HCT116 (cell line): ENCODE data around the gene PCBP3. TPM values are rescaled to one million over a fixed set of nuclear protein-coding genes. Genes with fewer than 3 reads are reported as not detected.

Source experiments
- ATAC-seq: fragments of 200-7000 bp; cut with Tn5 transposase; 2 replicates; pipeline ENCODE4 v1.9.1; 2020; ENCODE audit warnings: mild to moderate bottlenecking, moderate library complexity
- BruUV-seq: library from RNA; stranded (reverse); fragments of 400-500 nt; replicated peaks from 2 replicates; lab custom pipeline; 2021; lab: Mats Ljungman, UMichigan
- CTCF ChIA-PET: fragments of 300-600 bp; sonication (Branson Sonifier 250); formaldehyde crosslinking; loops from one replicate; lab custom pipeline; 2021; ENCODE audit warnings: antibody characterized with exemption; lab: Charles Lee
- POLR2A ChIA-PET: fragments of 300-600, 350-600 bp; sonication (Branson Sonifier 250); formaldehyde crosslinking; loops from one replicate; lab custom pipeline; 2021; ENCODE audit warnings: antibody characterized with exemption; lab: Charles Lee
- RAD21 ChIA-PET, 2 experiments: fragments of 300-600 bp; sonication (Branson Sonifier 250); formaldehyde crosslinking; loops; one replicate each; lab custom pipeline; 2023; ENCODE audit warnings: low total read pairs in 2 of 2; ENCODE audit not compliant: uncharacterized antibody in 2 of 2, unreplicated experiment in 2 of 2, low non-redundant PET in 1 of 2; lab: Charles Lee
- DNase-seq: peaks from one replicate; pipeline ENCODE4 v3.0.0-alpha.2; 2010; ENCODE audit warnings: low read depth, low spot score
- H2AFZ ChIP-seq: fragments of 200-600 bp; shearing (Covaris generic), sonication (generic); 2 replicates; pipeline ENCODE4 v1.6.1; 2017; ENCODE audit warnings: low read depth, mixed run types, mixed read lengths, antibody characterized with exemption, low read length; ENCODE audit not compliant: poor library complexity, severe bottlenecking
- H3K27ac ChIP-seq: 2 replicates; pipeline ENCODE4 v1.5.1; 2012; ENCODE audit warnings: low read depth, low read length
- H3K27me3 ChIP-seq: fragments of 200-600 bp; sonication (generic); 2 replicates; pipeline ENCODE4 v1.6.1; 2016; ENCODE audit warnings: mixed run types, low read length, mixed read lengths; ENCODE audit not compliant: insufficient read depth
- H3K36me3 ChIP-seq, 2 experiments: fragments of 200-500 bp in 1 of 2; fragments of 200-600 bp in 1 of 2; sonication (Bioruptor generic) in 1 of 2; sonication (generic) in 1 of 2; 2 replicates each; pipeline versions ENCODE4 v1.5.1 to v1.6.1; 2014 to 2016; ENCODE audit warnings: low read length in 2 of 2, inconsistent platforms in 1 of 2, mixed read lengths in 1 of 2, mixed run types in 1 of 2; ENCODE audit not compliant: insufficient read depth in 2 of 2, control insufficient read depth in 1 of 2
- H3K4me1 ChIP-seq, 2 experiments: fragments of 200-600 bp in 1 of 2; sonication (generic) in 1 of 2; 2 replicates each; pipeline versions ENCODE4 v1.5.1 to v1.6.1; 2012 to 2017; ENCODE audit warnings: low read length in 2 of 2, inconsistent platforms in 1 of 2, mild to moderate bottlenecking in 1 of 2, mixed read lengths in 1 of 2, mixed run types in 1 of 2, moderate library complexity in 1 of 2; ENCODE audit not compliant: insufficient read depth in 2 of 2, control insufficient read depth in 1 of 2
- H3K4me2 ChIP-seq: fragments of 200-600 bp; sonication (generic); 2 replicates; pipeline ENCODE4 v1.6.1; 2017; ENCODE audit warnings: mixed run types, low read length, mixed read lengths
- H3K4me3 ChIP-seq, 2 experiments: fragments of 200-600 bp in 1 of 2; sonication (generic) in 1 of 2; replicated peaks in 1 of 2; 2 replicates each; pipeline ENCODE4 v1.5.1; 2011 to 2016; ENCODE audit warnings: low read length in 2 of 2, control low read depth in 1 of 2, low read depth in 1 of 2, mild to moderate bottlenecking in 1 of 2, mixed read lengths in 1 of 2, mixed run types in 1 of 2
- H3K79me2 ChIP-seq: fragments of 200-600 bp; sonication (generic); 2 replicates; pipeline ENCODE4 v1.6.1; 2017; ENCODE audit warnings: mild to moderate bottlenecking, mixed run types, low read length, moderate library complexity, mixed read lengths; ENCODE audit not compliant: insufficient read depth
- H3K9ac ChIP-seq: fragments of 200-600 bp; sonication (generic); 2 replicates; pipeline ENCODE4 v1.6.1; 2016; ENCODE audit warnings: low read length, mixed read lengths
- H3K9me2 ChIP-seq: fragments of 200-600 bp; sonication (generic), shearing (Covaris generic); 2 replicates; pipeline ENCODE4 v1.6.1; 2017; ENCODE audit warnings: mixed run types, mild to moderate bottlenecking, moderate library complexity; ENCODE audit not compliant: insufficient read depth
- H3K9me3 ChIP-seq, 2 experiments: fragments of 200-500 bp in 1 of 2; fragments of 200-600 bp in 1 of 2; sonication (Bioruptor generic) in 1 of 2; sonication (generic) in 1 of 2; 2 replicates each; pipeline ENCODE4 v1.6.1; 2014 to 2017; ENCODE audit warnings: low read length in 2 of 2, mixed read lengths in 2 of 2, inconsistent platforms in 1 of 2, low read depth in 1 of 2, mild to moderate bottlenecking in 1 of 2, mixed run types in 1 of 2, moderate library complexity in 1 of 2; ENCODE audit not compliant: control insufficient read depth in 1 of 2, insufficient read depth in 1 of 2
- H4K20me1 ChIP-seq: fragments of 200-600 bp; sonication (generic), shearing (Covaris generic); 2 replicates; pipeline ENCODE4 v1.6.1; 2017; ENCODE audit warnings: mixed run types, mild to moderate bottlenecking, moderate library complexity; ENCODE audit not compliant: insufficient read depth
- CBX3 ChIP-seq: IDR thresholded peaks from 2 replicates; pipeline ENCODE4 v1.6.1; 2012; ENCODE audit warnings: low read depth
- CEBPB ChIP-seq: IDR thresholded peaks from 2 replicates; pipeline ENCODE4 v1.6.1; 2012; ENCODE audit warnings: low read depth
- EZH2 ChIP-seq: fragments of 200-600 bp; sonication (generic); IDR thresholded peaks from 2 replicates; pipeline ENCODE4 v1.6.1; 2017; ENCODE audit warnings: antibody characterized with exemption, mixed run types
- EZH2phosphoT487 ChIP-seq: fragments of 200-600 bp; IDR thresholded peaks from 2 replicates; pipeline ENCODE4 v1.6.1; 2018; ENCODE audit warnings: antibody characterized with exemption, borderline replicate concordance
- FOSL1 ChIP-seq: IDR thresholded peaks from 2 replicates; pipeline ENCODE4 v1.6.1; 2012; ENCODE audit warnings: low read depth
- JUND ChIP-seq: IDR thresholded peaks from 2 replicates; pipeline ENCODE4 v1.6.1; 2012
- POLR2A ChIP-seq: IDR thresholded peaks from 2 replicates; pipeline ENCODE4 v1.7.0; 2011; ENCODE audit warnings: borderline replicate concordance; ENCODE audit not compliant: insufficient read depth, insufficient read length; ENCODE audit errors: extremely low read depth
- POLR2AphosphoS5 ChIP-seq: IDR thresholded peaks from 2 replicates; pipeline ENCODE4 v1.6.1; 2011; ENCODE audit warnings: mild to moderate bottlenecking, low read depth, low read length, moderate library complexity
- SP1 ChIP-seq: IDR thresholded peaks from 2 replicates; pipeline ENCODE4 v1.6.1; 2012; ENCODE audit warnings: low read depth
- SRF ChIP-seq: IDR thresholded peaks from 2 replicates; pipeline ENCODE4 v1.6.1; 2012; ENCODE audit warnings: low read depth
- YY1 ChIP-seq: IDR thresholded peaks from 2 replicates; pipeline ENCODE4 v1.6.1; 2011; ENCODE audit warnings: low read length, low read depth, moderate library complexity, mild to moderate bottlenecking; ENCODE audit not compliant: insufficient replicate concordance; ENCODE audit errors: extremely low read depth
- ZFX ChIP-seq: fragments of 450-650 bp; IDR thresholded peaks from 2 replicates; pipeline ENCODE4 v1.6.1; 2017
- ZNF274 ChIP-seq: fragments of 200-500 bp; sonication (Bioruptor generic); IDR thresholded peaks from 2 replicates; pipeline ENCODE4 v1.6.1; 2014; ENCODE audit warnings: mild to moderate bottlenecking, low read depth, low read length, inconsistent platforms
- intact Hi-C: fragments of 100-400 bp; cut with micrococcal nuclease; formaldehyde crosslinking; loops from 2 replicates; pipeline ENCODE4 v1.10.0; 2022
- total RNA-seq: library from RNA; stranded (reverse); gene quantifications from one replicate; pipeline ENCODE4 v1.2.1, GENCODE V29; 2021; ENCODE audit not compliant: unreplicated experiment
- TF ChIP-seq, protein P1 (sequence below), 3 experiments: fragments of 200-600 bp in 1 of 3; sonication (generic) in 1 of 3; IDR thresholded peaks in 2 of 3; conservative IDR thresholded peaks in 1 of 3; 2 replicates each; pipeline ENCODE4 v1.5.1; 2012 to 2017; ENCODE audit warnings: low read depth in 2 of 3, low read length in 2 of 3, antibody characterized with exemption in 1 of 3, borderline replicate concordance in 1 of 3, control low read depth in 1 of 3, mild to moderate bottlenecking in 1 of 3, mixed read lengths in 1 of 3, mixed run types in 1 of 3, moderate library complexity in 1 of 3; ENCODE audit not compliant: insufficient read depth in 1 of 3
- TF ChIP-seq, protein P2 (sequence below): IDR thresholded peaks from 2 replicates; pipeline ENCODE4 v1.6.1; 2012; ENCODE audit warnings: low read depth
- TF ChIP-seq, protein P3 (sequence below): IDR thresholded peaks from 2 replicates; pipeline ENCODE4 v1.6.1; 2012

Gene PCBP3
- total RNA-seq, 1 experiment from 2014 or later: 3.1 TPM

DNA sequence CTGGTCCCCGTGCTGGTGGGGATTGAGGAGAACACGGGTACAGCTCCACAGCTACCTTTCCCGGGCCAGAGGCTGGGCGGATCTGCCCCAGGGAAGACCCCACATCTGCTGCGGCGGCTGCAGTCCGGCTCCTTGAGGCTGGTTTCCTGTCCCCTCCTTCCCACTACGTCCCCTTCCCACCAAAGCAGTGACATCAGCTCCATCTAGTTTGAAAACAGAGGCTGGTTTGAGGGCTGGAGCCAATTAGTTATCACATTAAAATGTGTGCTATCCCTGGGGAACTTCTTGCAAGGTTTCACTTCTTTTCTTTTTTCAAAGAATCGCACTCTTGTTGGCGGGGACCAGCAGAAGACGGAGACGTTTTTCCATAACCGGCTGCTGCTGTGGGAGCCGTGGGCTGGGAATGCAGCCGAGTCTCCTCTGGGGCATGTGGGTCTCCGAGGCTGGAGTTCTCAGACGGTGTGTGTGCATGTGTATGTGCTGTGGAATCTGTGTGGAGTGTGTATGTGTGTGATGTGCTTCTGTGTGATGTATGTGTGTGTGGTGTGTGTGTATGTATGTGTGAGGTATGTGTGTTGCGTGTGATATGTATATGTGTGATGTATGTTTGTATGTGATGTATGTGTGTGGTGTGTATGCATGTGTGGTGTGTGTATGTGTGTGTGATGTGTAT lies 8.9 kb upstream of the PCBP3 start (continued):
- TF ChIP-seq, protein P1, sequence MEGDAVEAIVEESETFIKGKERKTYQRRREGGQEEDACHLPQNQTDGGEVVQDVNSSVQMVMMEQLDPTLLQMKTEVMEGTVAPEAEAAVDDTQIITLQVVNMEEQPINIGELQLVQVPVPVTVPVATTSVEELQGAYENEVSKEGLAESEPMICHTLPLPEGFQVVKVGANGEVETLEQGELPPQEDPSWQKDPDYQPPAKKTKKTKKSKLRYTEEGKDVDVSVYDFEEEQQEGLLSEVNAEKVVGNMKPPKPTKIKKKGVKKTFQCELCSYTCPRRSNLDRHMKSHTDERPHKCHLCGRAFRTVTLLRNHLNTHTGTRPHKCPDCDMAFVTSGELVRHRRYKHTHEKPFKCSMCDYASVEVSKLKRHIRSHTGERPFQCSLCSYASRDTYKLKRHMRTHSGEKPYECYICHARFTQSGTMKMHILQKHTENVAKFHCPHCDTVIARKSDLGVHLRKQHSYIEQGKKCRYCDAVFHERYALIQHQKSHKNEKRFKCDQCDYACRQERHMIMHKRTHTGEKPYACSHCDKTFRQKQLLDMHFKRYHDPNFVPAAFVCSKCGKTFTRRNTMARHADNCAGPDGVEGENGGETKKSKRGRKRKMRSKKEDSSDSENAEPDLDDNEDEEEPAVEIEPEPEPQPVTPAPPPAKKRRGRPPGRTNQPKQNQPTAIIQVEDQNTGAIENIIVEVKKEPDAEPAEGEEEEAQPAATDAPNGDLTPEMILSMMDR (IDR thresholded peaks at IDR 0.05 in 2 of 3, conservative IDR thresholded peaks at IDR 0.05 in 1 of 3; ENCODE audit: borderline replicate concordance in 1 of 3, insufficient read depth in 1 of 3, low read depth in 2 of 3, low read length in 2 of 3): no peak
- TF ChIP-seq EZH2: no peak
- no peak for TF ChIP-seq YY1
- no peak for TF ChIP-seq POLR2AphosphoS5

DNA sequence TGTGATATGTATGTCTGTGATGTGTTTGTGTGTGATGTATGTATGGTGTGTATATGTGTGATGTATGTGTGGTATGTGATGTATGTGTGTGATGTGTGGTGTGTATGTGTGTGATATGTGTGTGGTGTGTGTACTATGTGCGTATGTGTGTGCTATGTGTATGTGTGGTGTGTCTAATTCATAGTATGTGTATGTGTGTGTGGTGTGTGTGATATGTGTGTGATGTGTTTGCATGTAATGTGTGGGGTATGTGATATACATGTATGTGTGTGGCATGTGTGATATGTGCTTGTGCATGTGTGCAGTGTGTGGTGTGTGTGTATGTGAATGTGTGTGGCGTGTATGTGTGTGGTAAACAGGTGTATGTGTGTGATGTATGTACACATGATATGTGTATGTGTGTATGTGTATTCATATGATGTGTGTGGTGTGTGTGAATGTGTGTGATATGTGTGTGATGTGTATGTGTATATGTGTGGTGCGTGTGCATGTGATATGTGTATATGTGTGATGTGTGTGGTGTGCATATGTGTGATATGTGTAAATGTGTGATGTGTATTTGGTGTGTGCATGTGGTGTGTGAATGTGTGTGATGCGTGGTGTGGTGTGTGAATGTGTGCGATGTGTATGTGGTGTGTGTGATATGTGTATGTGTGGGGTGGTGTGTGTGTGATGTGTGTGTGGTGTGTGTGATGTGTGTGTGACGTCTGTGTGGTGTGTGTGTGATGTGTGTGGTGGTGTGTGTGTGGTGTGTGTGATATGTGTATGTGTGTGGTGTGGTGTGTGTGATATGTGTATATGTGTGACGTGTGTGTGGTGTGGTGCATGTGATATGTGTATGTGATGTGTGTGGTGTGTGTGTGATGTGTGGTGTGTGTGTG lies 8.0 kb upstream of the PCBP3 start:
- Histone ChIP-seq H3K27me3 (no peaks in the 10 kb centered on the region; the same call in 1 of the 2 replicates), H3K9me3 (no peaks in the 10 kb centered on the region), H4K20me1 (no peaks in the 10 kb centered on the region), H3K4me1 (no peaks in the 10 kb centered on the region), H3K36me3 (no peaks in the 10 kb centered on the region), H3K79me2 (no peaks in the 10 kb centered on the region), H3K9me2 (no peaks in the 10 kb centered on the region), H3K27ac (no peak overlapping the region), H3K4me3 (no peak overlapping the region), H2AFZ (no peak overlapping the region), H3K9ac (no peak overlapping the region), H3K4me2 (no peak overlapping the region)
- ATAC-seq (no peak), DNase-seq (no peak)
- TF ChIP-seq EZH2phosphoT487 (no peak), CBX3 (no peak), ZNF274 (no peak), JUND (no peak), POLR2A (no peak), SRF (no peak), CEBPB (no peak), EZH2 (no peak), YY1 (no peak), SP1 (no peak), FOSL1 (no peak), ZFX (no peak)
- TF ChIP-seq, protein P2, sequence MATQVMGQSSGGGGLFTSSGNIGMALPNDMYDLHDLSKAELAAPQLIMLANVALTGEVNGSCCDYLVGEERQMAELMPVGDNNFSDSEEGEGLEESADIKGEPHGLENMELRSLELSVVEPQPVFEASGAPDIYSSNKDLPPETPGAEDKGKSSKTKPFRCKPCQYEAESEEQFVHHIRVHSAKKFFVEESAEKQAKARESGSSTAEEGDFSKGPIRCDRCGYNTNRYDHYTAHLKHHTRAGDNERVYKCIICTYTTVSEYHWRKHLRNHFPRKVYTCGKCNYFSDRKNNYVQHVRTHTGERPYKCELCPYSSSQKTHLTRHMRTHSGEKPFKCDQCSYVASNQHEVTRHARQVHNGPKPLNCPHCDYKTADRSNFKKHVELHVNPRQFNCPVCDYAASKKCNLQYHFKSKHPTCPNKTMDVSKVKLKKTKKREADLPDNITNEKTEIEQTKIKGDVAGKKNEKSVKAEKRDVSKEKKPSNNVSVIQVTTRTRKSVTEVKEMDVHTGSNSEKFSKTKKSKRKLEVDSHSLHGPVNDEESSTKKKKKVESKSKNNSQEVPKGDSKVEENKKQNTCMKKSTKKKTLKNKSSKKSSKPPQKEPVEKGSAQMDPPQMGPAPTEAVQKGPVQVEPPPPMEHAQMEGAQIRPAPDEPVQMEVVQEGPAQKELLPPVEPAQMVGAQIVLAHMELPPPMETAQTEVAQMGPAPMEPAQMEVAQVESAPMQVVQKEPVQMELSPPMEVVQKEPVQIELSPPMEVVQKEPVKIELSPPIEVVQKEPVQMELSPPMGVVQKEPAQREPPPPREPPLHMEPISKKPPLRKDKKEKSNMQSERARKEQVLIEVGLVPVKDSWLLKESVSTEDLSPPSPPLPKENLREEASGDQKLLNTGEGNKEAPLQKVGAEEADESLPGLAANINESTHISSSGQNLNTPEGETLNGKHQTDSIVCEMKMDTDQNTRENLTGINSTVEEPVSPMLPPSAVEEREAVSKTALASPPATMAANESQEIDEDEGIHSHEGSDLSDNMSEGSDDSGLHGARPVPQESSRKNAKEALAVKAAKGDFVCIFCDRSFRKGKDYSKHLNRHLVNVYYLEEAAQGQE: no peak
- TF ChIP-seq, protein P3, sequence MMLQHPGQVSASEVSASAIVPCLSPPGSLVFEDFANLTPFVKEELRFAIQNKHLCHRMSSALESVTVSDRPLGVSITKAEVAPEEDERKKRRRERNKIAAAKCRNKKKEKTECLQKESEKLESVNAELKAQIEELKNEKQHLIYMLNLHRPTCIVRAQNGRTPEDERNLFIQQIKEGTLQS: no peak
- BruUV-seq: no TSS peak
- intact Hi-C loops: no loop called here
- ChIA-PET CTCF (no interaction called here), POLR2A (no interaction called here), RAD21 (no interaction called here)
